ENCODE data around the gene AKAP13. TPM values are rescaled to one million over a fixed set of nuclear protein-coding genes. Genes with fewer than 3 reads are reported as not detected.

AKAP13 gene
- polyA plus RNA-seq, 1 of the 3 experiments (the other 2 are of a cell fraction), result 8.4 TPM

- Histone ChIP-seq H3K9ac (no peak overlapping the region), H3K4me1 (ENCODE audit: control insufficient read depth in 1 of 2, insufficient read depth in 2 of 2, low read depth in 1 of 2, low read length in 1 of 2) (no peaks in the 10 kb centered on the region), H4K20me1 (ENCODE audit: insufficient read depth) (peaks cover 42% of the 10 kb centered on the region), H3K36me3 (replicated peaks in 1 of 2; ENCODE audit: control insufficient read depth in 1 of 2, insufficient read depth in 2 of 2, low read length in 1 of 2) (no peaks in the 10 kb centered on the region), H3K4me3 (ENCODE audit: low read depth in 2 of 2, low read length in 1 of 2) (no peak overlapping the region), H3K27me3 (ENCODE audit: insufficient read depth) (no peaks in the 10 kb centered on the region), H3F3A (replicated peaks; ENCODE audit: insufficient read depth) (peaks cover 2% of the 10 kb centered on the region), H3K79me2 (ENCODE audit: insufficient read depth) (peaks cover 80% of the 10 kb centered on the region), H3K9me2 (no peaks in the 10 kb centered on the region), H2AFZ (ENCODE audit: low read depth) (no peak overlapping the region), H3K27ac (ENCODE audit: low read depth in 2 of 2, low read length in 1 of 2) (no peak overlapping the region), H3K4me2 (no peak overlapping the region), H3K9me3 (no peaks in the 10 kb centered on the region; the same call in 1 of the 2 replicates)
- ChIA-PET POLR2A (no interaction called here), CTCF (interaction anchor here (0.9 to 1.1 kb wide), 2 partner anchors 16 to 160 kb away, joined by 3 read pairs; no protein-coding TSS in a partner anchor)
- WGBS (ENCODE audit: low lambda C conversion rate), result 98% methylated on average over 3 of the region's 3 CpGs
- TF ChIP-seq RCOR1 (IDR thresholded peaks at IDR 0.05; ENCODE audit: low read length), result no peak
- TF ChIP-seq SIN3A (IDR thresholded peaks at IDR 0.05; ENCODE audit: borderline replicate concordance, low read depth, low read length), result no peak
- no peak for TF ChIP-seq TAF1 (IDR thresholded peaks at IDR 0.05; ENCODE audit: borderline replicate concordance, low read depth, low read length)
- no peak for TF ChIP-seq MAX (IDR thresholded peaks at IDR 0.05; ENCODE audit: low read depth)
- no peak for TF ChIP-seq JUND (IDR thresholded peaks at IDR 0.05)
- TF ChIP-seq, protein P1, sequence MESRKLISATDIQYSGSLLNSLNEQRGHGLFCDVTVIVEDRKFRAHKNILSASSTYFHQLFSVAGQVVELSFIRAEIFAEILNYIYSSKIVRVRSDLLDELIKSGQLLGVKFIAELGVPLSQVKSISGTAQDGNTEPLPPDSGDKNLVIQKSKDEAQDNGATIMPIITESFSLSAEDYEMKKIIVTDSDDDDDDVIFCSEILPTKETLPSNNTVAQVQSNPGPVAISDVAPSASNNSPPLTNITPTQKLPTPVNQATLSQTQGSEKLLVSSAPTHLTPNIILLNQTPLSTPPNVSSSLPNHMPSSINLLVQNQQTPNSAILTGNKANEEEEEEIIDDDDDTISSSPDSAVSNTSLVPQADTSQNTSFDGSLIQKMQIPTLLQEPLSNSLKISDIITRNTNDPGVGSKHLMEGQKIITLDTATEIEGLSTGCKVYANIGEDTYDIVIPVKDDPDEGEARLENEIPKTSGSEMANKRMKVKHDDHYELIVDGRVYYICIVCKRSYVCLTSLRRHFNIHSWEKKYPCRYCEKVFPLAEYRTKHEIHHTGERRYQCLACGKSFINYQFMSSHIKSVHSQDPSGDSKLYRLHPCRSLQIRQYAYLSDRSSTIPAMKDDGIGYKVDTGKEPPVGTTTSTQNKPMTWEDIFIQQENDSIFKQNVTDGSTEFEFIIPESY (IDR thresholded peaks at IDR 0.05; ENCODE audit: borderline replicate concordance, low read depth), result no peak
- DNase-seq, result no peak
Observed at GRCh38 chr15:85456798-85457197, 76.4 kb downstream of the AKAP13 start.

GRCh38 chr15:85457392-85457968 is 77.1 kb downstream of the AKAP13 start:
- Histone ChIP-seq H3K4me2 (no peak overlapping the region), H3K79me2 (ENCODE audit: insufficient read depth) (peaks cover 80% of the 10 kb centered on the region), H3K27me3 (ENCODE audit: insufficient read depth) (no peaks in the 10 kb centered on the region), H3K9me2 (no peaks in the 10 kb centered on the region), H3K9me3 (no peaks in the 10 kb centered on the region), H3F3A (replicated peaks; ENCODE audit: insufficient read depth) (peaks cover 2% of the 10 kb centered on the region), H3K4me1 (ENCODE audit: control insufficient read depth in 1 of 2, insufficient read depth in 2 of 2, low read depth in 1 of 2, low read length in 1 of 2) (no peaks in the 10 kb centered on the region), H3K27ac (ENCODE audit: low read depth in 2 of 2, low read length in 1 of 2) (no peak overlapping the region), H4K20me1 (ENCODE audit: insufficient read depth) (peaks cover 35% of the 10 kb centered on the region), H2AFZ (ENCODE audit: low read depth) (no peak overlapping the region), H3K36me3 (replicated peaks in 1 of 2; ENCODE audit: control insufficient read depth in 1 of 2, insufficient read depth in 2 of 2, low read length in 1 of 2) (no peaks in the 10 kb centered on the region), H3K4me3 (ENCODE audit: low read depth in 2 of 2, low read length in 1 of 2) (no peak overlapping the region), H3K9ac (no peak overlapping the region)
- CTCF ChIA-PET, result interaction anchor here (0.6 to 1.7 kb wide), 4 partner anchors 13 to 174 kb away, joined by 3 to 4 read pairs (median 3); no protein-coding TSS in a partner anchor
- WGBS (ENCODE audit: low lambda C conversion rate), result 87% methylated on average over 8 of the region's 8 CpGs
- DNase-seq, result no peak
- POLR2A ChIA-PET, result no interaction called here
- TF ChIP-seq FOSL2 (IDR thresholded peaks at IDR 0.05; ENCODE audit: borderline replicate concordance, low read depth) (no peak), USF1 (IDR thresholded peaks at IDR 0.05; ENCODE audit: borderline replicate concordance, low read depth) (no peak), POLR2AphosphoS5 (IDR thresholded peaks at IDR 0.05; ENCODE audit: low read depth, low read length) (no peak), JUND (IDR thresholded peaks at IDR 0.05) (no peak), FOXJ3 (CRISPR knock-in tag; IDR thresholded peaks at IDR 0.05) (no peak), CHD2 (IDR thresholded peaks at IDR 0.05; ENCODE audit: low read length, partially characterized antibody) (no peak), TCF12 (IDR thresholded peaks at IDR 0.05) (no peak), RCOR1 (IDR thresholded peaks at IDR 0.05; ENCODE audit: low read length) (no peak), SMC3 (IDR thresholded peaks at IDR 0.05; ENCODE audit: low read depth, low read length) (no peak), GABPA (IDR thresholded peaks at IDR 0.05; ENCODE audit: low read depth) (no peak), FOXM1 (IDR thresholded peaks at IDR 0.05; ENCODE audit: low read depth) (no peak), TAF1 (IDR thresholded peaks at IDR 0.05; ENCODE audit: borderline replicate concordance, low read depth, low read length) (no peak), GATA2 (CRISPR knock-in tag; IDR thresholded peaks at IDR 0.05) (no peak), SIN3A (IDR thresholded peaks at IDR 0.05; ENCODE audit: borderline replicate concordance, low read depth, low read length) (no peak), YY1 (IDR thresholded peaks at IDR 0.05; ENCODE audit: low read depth) (no peak), USF2 (IDR thresholded peaks at IDR 0.05; ENCODE audit: borderline replicate concordance, low read depth, low read length) (no peak), RFX5 (IDR thresholded peaks at IDR 0.05; ENCODE audit: low read length) (no peak)
- TF ChIP-seq, protein P2, sequence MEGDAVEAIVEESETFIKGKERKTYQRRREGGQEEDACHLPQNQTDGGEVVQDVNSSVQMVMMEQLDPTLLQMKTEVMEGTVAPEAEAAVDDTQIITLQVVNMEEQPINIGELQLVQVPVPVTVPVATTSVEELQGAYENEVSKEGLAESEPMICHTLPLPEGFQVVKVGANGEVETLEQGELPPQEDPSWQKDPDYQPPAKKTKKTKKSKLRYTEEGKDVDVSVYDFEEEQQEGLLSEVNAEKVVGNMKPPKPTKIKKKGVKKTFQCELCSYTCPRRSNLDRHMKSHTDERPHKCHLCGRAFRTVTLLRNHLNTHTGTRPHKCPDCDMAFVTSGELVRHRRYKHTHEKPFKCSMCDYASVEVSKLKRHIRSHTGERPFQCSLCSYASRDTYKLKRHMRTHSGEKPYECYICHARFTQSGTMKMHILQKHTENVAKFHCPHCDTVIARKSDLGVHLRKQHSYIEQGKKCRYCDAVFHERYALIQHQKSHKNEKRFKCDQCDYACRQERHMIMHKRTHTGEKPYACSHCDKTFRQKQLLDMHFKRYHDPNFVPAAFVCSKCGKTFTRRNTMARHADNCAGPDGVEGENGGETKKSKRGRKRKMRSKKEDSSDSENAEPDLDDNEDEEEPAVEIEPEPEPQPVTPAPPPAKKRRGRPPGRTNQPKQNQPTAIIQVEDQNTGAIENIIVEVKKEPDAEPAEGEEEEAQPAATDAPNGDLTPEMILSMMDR (IDR thresholded peaks at IDR 0.05), result no peak
- TF ChIP-seq, protein P3, sequence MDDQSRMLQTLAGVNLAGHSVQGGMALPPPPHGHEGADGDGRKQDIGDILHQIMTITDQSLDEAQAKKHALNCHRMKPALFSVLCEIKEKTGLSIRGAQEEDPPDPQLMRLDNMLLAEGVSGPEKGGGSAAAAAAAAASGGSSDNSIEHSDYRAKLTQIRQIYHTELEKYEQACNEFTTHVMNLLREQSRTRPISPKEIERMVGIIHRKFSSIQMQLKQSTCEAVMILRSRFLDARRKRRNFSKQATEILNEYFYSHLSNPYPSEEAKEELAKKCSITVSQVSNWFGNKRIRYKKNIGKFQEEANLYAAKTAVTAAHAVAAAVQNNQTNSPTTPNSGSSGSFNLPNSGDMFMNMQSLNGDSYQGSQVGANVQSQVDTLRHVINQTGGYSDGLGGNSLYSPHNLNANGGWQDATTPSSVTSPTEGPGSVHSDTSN (IDR thresholded peaks at IDR 0.05), result no peak

Measured in SK-N-SH (cell line).